Stomach (tissue), 9 donors: ENCODE measurements around the gene DENND6A. TPM values are rescaled to one million over a fixed set of nuclear protein-coding genes. Genes with fewer than 3 reads are reported as not detected.
"Not testable (repeated sequence)": the region's sequence is repeated elsewhere in the genome, so short reads cannot be mapped to it uniquely, and the experiment has no call there.

Source experiments
- DNase-seq, 2 donors: peaks; one replicate each; pipeline versions ENCODE4 v3.0.0 to v3.0.0-alpha.2; 2013 to 2019
- H3K27ac ChIP-seq, 5 donors: fragments of 200-600 bp in 4 of 5; sonication (generic) in 4 of 5; one replicate each; pipeline ENCODE4 v1.5.1; 2013 to 2019; ENCODE audit warnings: mild to moderate bottlenecking in 1 of 5, moderate library complexity in 1 of 5
- H3K27me3 ChIP-seq, 3 donors: fragments of 200-600 bp; sonication (generic); one replicate each; pipeline ENCODE4 v1.5.1; 2017 to 2019; ENCODE audit warnings: mixed run types in 1 of 3
- H3K36me3 ChIP-seq, 4 donors: fragments of 200-600 bp; sonication (generic); 1 replicate in 3 of 4; 2 replicates in 1 of 4; pipeline ENCODE4 v1.5.1; 2016 to 2019
- H3K4me1 ChIP-seq, 4 donors: fragments of 200-600 bp; sonication (generic); one replicate each; pipeline ENCODE4 v1.5.1; 2016 to 2019
- H3K4me3 ChIP-seq, 4 donors: fragments of 200-600 bp; sonication (generic) in 3 of 4; one replicate each; pipeline ENCODE4 v1.5.1; 2016 to 2019; ENCODE audit warnings: mild to moderate bottlenecking in 1 of 4
- H3K9me3 ChIP-seq, 4 donors: fragments of 200-600 bp; sonication (generic); one replicate each; pipeline ENCODE4 v1.5.1; 2016 to 2019
- CTCF ChIP-seq, 7 experiments: fragments of 450-650 bp in 4 of 7; fragments of 200-600 bp in 3 of 7; sonication (generic) in 3 of 7; IDR thresholded peaks; one replicate each; pipeline ENCODE4 v1.5.1; 2016 to 2019; ENCODE audit warnings: antibody characterized with exemption in 7 of 7, control low read depth in 2 of 7, mild to moderate bottlenecking in 1 of 7
- EP300 ChIP-seq: sonication (generic); formaldehyde crosslinking; IDR thresholded peaks from one replicate; pipeline ENCODE4 v1.6.1; 2017; ENCODE audit warnings: antibody characterized with exemption
- POLR2A ChIP-seq, 4 donors: fragments of 450-650 bp; IDR thresholded peaks; one replicate each; pipeline ENCODE4 v1.6.1; 2016; ENCODE audit warnings: antibody characterized with exemption in 4 of 4, control low read depth in 2 of 4, mild to moderate bottlenecking in 1 of 4, moderate library complexity in 1 of 4
- POLR2AphosphoS5 ChIP-seq, 3 donors: sonication (generic); formaldehyde crosslinking; IDR thresholded peaks; one replicate each; pipeline ENCODE4 v1.6.1; 2016; ENCODE audit warnings: antibody characterized with exemption in 3 of 3
- WGBS, 5 donors: extraction: QIAGEN DNeasy Blood & Tissue Kit in 3 of 5; methylation state at CpG; one replicate each; pipeline versions ENCODE4 v1.1.5 to v1.1.7; 2013 to 2018; 5-methylcytosine and 5-hydroxymethylcytosine counted together
- intact Hi-C: fragments of 100-400 bp; cut with DNase I; formaldehyde crosslinking; loops from one replicate; pipeline ENCODE4 v1.15.1; 2023; ENCODE audit warnings: low total_unique reads
- polyA plus RNA-seq, 3 donors: library from polyadenylated mRNA; stranded (reverse); fragments of 200-250 nt; gene quantifications; one replicate each; pipeline ENCODE4 v1.2.3, GENCODE V29; 2013
- total RNA-seq, 5 donors: library from RNA; depleted of rRNA; stranded (reverse); fragments of >200 nt; gene quantifications; one replicate each; pipeline versions ENCODE4 v1.1.0 to v1.2.3, GENCODE V29; 2014 to 2016
- donor health status: healthy with polysubstance abuse.
- donor health status: Bipolar disorder and iron deficiency.
- donor health status: healthy.

Gene DENND6A
- total and polyA plus RNA-seq, 8 donors = 6.5 to 110 (median 11.0) TPM

GRCh38 chr3:57646723-57647122, 46.2 kb downstream of the DENND6A start:
- peaks cover 13 to 89% (median 76%) of the 10 kb centered on the region in 4 donors for H3K36me3 ChIP-seq
- peaks cover 0 to 5% (median 0%) of the 10 kb centered on the region in 4 donors for H3K4me1 ChIP-seq
- peak in 1 of 2 donors; percentile 60 for DNase-seq
- H3K27ac ChIP-seq = no peak overlapping the region
- WGBS, 5 donors = 74 to 85% (median 81%) methylated on average over 2 of the region's 2 CpGs
- TF ChIP-seq POLR2AphosphoS5 (IDR thresholded peaks at IDR 0.05) (no peak), CTCF (IDR thresholded peaks at IDR 0.05) (no peak), EP300 (no peak), POLR2A (IDR thresholded peaks at IDR 0.05) (no peak)
- intact Hi-C loops = no loop called here
- peaks cover 0 to 5% (median 4%) of the 10 kb centered on the region in 4 donors for H3K9me3 ChIP-seq
- H3K4me3 ChIP-seq = no peak overlapping the region
- no peaks in the 10 kb centered on the region for H3K27me3 ChIP-seq

- Histone ChIP-seq H3K4me3 (no peak overlapping the region), H3K27ac (no peak overlapping the region), H3K4me1 (peaks cover 0 to 5% (median 0%) of the 10 kb centered on the region in 4 donors), H3K9me3 (peaks cover 0 to 5% (median 4%) of the 10 kb centered on the region in 4 donors), H3K36me3 (peaks cover 13 to 86% (median 77%) of the 10 kb centered on the region in 4 donors), H3K27me3 (no peaks in the 10 kb centered on the region)
- WGBS, 5 donors = 91 to 93% (median 92%) methylated on average over 4 of the region's 4 CpGs
- TF ChIP-seq POLR2A (IDR thresholded peaks at IDR 0.05) = no peak
- TF ChIP-seq POLR2AphosphoS5 (IDR thresholded peaks at IDR 0.05) = no peak
- no peak for TF ChIP-seq EP300
- TF ChIP-seq CTCF (IDR thresholded peaks at IDR 0.05) = no peak
- intact Hi-C loops = no loop called here
- DNase-seq = no peak
Measured at GRCh38 chr3:57644740-57645139, 48.1 kb downstream of the DENND6A start.

GRCh38 chr3:57637391-57637790, 55.5 kb downstream of the DENND6A start:
- H3K4me1 ChIP-seq = no peaks in the 10 kb centered on the region
- no peaks in the 10 kb centered on the region for H3K27me3 ChIP-seq
- intact Hi-C loops = no loop called here
- DNase-seq = no peak
- H3K9me3 ChIP-seq = no peaks in the 10 kb centered on the region
- H3K4me3 ChIP-seq = no peak overlapping the region
- peaks cover 21 to 98% (median 93%) of the 10 kb centered on the region in 4 donors for H3K36me3 ChIP-seq
- TF ChIP-seq EP300 = no peak
- no peak for TF ChIP-seq POLR2AphosphoS5 (IDR thresholded peaks at IDR 0.05)
- no peak for TF ChIP-seq CTCF (IDR thresholded peaks at IDR 0.05)
- TF ChIP-seq POLR2A (IDR thresholded peaks at IDR 0.05) = no peak
- no peak overlapping the region for H3K27ac ChIP-seq

- DNase-seq, H3K4me1 ChIP-seq, H3K27ac ChIP-seq, H3K27me3 ChIP-seq, H3K4me3 ChIP-seq, H3K9me3 ChIP-seq, intact Hi-C loops: not testable (repeated sequence)
- peaks cover 34 to 96% (median 93%) of the 10 kb centered on the region in 4 donors for H3K36me3 ChIP-seq
- WGBS, 5 donors = 83 to 99% (median 96%) methylated on average over 3 of the region's 3 CpGs
Measured at GRCh38 chr3:57634259-57634658, 58.6 kb downstream of the DENND6A start.

- TF ChIP-seq POLR2A (IDR thresholded peaks at IDR 0.05) (no peak), EP300 (no peak), POLR2AphosphoS5 (IDR thresholded peaks at IDR 0.05) (no peak), CTCF (IDR thresholded peaks at IDR 0.05) (no peak)
- H3K36me3 ChIP-seq = peaks cover 52 to 96% (median 96%) of the 10 kb centered on the region in 4 donors
- H3K4me1 ChIP-seq = no peaks in the 10 kb centered on the region
- no peaks in the 10 kb centered on the region for H3K9me3 ChIP-seq
- peak in 1 of 2 donors; percentile 49 for DNase-seq
- no peak overlapping the region for H3K27ac ChIP-seq
- no peaks in the 10 kb centered on the region for H3K27me3 ChIP-seq
- H3K4me3 ChIP-seq = no peak overlapping the region
- intact Hi-C loops = no loop called here
- WGBS, 5 donors = 79 to 88% (median 82%) methylated on average over 6 of the region's 6 CpGs
Measured at GRCh38 chr3:57627976-57628375, 64.9 kb downstream of the DENND6A start.
